Renal pelvis (tissue), 4 donors: ENCODE data around the gene ARPC4. TPM values are rescaled to one million over a fixed set of nuclear protein-coding genes. Genes with fewer than 3 reads are reported as not detected.

Source experiments
- DNase-seq: peaks from one replicate; pipeline ENCODE4 v3.0.0-alpha.2; 2013
- polyA plus RNA-seq, 3 donors: library from polyadenylated mRNA; unstranded; fragments of 120-200 nt; gene quantifications; one replicate each; pipeline ENCODE4 v1.2.1, GENCODE V29; 2013; ENCODE audit not compliant: insufficient read length in 3 of 3

The ARPC4 gene
- polyA plus RNA-seq, 3 donors = 122 to 140 (median 133) TPM

DNA sequence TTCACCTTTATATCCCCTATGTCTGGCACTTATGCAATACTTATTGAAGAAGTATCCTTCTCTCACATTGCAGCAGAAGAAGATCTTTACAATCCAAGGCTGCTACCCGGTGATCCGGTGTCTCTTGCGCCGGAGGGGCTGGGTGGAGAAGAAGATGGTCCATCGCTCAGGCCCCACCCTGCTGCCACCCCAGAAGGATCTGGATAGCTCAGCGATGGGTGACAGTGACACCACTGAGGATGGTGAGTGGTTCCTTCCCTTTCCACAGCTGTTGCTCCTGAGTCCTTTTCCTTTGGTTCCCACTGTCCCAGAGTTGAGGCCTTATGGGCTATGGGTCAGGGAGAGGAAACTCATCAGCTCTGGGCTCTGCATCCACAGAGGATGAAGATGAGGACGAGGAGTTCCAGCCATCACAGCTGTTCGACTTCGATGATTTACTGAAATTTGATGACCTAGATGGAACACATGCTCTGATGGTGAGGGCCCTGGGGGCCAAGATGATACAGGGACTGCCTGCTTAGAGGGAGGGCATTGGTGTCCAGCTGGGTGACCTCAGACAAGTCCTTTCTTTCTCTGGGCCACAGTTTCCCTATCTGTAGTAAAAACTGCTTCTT is 20.1 kb downstream of the ARPC4 start:
- DNase-seq = no peak

DNA sequence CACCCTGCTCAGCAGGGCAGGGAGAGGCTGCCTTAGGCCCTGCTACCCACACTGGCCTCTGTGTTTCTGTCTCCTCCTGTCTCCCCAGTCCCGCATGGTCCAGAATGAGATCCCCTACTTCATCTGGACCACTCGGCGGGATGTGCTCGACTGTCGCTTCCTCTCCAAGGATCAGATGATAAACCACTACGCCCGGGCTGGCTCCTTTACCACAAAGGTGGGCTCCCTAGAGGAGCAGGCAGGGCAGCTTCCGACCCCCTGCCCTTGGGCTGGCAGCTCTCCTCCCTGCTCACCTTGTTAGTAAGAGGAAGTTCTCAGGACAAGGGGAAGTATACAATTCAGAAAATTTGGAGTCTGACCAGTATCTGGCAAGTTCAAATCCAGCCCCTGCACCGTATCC is 23.1 kb downstream of the ARPC4 start:
- DNase-seq = no peak

DNA sequence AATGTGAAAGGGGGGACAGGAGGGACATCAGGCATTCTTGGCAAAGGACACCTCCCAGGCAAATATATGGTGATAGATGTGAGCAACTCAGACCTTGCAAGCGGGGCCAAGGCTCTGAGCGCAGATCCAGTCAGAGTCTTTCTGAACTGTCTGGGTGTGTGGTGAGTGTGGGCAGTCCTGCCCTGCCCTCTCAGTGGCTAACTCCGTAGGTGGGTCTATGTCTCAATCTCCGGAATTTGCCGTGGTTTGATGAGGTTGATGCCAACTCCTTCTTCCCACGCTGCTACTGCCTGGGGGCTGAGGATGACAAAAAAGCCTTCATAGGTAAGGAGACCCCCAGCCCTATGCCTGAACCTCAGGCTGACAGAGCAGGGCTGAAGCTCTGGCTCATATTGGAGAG is 24.6 kb downstream of the ARPC4 start:
- no peak for DNase-seq

DNA sequence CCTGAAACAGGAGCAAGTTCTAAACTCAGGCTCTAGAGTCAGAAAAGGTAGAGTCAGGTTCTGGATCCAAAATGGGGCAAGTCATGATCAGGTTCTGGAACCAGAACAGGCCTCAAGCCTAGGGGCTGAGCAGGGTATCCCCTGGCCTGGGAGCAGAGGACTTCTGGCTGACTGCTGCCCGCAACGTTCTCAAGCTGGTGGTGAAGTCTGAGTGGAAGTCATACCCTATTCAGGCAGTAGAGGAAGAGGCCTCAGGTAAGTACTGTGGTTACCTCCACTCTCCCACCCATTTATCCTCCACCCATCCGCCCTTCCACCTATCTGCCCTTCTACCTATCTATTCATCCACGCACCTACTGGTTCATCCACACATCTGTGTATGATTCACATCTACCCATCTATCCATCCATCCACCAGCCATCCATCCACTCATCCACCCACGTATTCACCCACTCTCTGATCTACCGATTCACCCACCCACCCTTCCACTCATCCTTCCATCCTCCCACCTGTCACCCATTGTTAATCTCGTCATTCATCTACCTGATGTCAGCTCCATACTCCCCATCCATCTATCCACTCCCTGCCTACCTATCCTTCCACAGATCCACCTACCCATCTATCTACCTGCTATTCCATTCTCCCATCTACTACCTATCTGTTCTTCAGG is 25.9 kb downstream of the ARPC4 start:
- DNase-seq = no peak

DNA sequence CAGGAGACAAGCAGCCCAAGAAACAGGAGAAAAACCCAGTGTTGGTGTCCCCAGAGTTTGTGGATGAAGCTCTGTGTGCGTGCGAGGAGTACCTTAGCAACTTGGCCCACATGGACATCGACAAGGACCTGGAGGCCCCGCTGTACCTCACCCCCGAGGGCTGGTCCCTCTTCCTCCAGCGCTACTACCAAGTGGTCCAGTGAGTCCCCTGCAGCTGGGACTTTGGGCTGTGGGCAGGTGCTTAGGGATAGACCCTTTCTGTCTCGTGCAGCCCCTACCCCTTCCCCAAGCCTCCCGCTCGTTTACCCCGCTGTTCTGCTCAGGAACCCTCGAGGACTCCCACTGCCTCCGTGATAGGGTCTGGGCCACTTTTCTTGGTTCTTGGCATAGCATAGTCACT is 27.7 kb downstream of the ARPC4 start:
- DNase-seq = no peak

DNA sequence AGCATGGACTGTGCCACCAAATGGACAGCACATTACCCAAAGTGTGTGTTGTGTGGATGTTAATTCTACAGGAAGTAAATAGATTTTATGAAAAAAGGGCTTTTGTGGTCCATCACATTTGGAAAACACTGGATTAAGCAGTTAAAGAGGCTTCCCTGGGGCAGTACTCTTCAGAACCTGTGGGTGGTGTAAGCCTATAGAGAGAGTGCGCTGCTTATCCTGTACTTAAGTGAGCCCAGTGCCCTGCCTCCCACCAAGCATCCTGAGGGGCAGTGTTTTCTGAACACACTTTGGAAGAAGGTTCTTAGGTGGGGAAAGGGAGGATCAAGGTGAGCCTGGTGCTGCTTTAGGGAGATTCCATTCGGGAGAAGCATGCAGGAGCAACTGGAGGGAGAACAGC is 28.1 kb downstream of the ARPC4 start:
- DNase-seq = no peak

DNA sequence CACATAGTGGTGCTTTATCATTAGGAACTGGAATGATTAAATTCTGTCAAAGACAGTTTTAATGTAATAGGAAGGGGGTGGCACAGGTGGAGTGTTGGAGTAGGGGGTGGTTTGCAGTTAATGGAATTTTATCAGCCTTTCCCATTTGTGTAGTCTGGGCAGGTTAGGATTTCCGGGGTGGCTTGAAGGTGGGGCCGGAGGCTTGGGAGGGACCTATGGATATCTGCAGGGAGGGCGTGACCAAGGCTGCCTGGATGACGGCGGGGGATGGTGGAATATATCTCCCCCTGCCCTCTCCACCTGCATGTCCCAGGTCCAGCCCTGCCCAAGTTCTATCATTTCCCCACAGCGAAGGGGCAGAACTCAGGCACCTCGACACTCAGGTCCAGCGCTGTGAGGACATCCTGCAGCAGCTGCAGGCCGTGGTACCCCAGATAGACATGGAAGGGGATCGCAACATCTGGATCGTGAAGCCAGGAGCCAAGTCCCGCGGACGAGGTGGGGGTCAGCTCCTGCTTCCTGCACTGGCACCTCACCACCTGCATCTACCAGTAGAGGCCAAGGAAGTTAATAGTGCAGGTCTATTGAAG is 32.7 kb downstream of the ARPC4 start:
- DNase-seq = no peak

DNA sequence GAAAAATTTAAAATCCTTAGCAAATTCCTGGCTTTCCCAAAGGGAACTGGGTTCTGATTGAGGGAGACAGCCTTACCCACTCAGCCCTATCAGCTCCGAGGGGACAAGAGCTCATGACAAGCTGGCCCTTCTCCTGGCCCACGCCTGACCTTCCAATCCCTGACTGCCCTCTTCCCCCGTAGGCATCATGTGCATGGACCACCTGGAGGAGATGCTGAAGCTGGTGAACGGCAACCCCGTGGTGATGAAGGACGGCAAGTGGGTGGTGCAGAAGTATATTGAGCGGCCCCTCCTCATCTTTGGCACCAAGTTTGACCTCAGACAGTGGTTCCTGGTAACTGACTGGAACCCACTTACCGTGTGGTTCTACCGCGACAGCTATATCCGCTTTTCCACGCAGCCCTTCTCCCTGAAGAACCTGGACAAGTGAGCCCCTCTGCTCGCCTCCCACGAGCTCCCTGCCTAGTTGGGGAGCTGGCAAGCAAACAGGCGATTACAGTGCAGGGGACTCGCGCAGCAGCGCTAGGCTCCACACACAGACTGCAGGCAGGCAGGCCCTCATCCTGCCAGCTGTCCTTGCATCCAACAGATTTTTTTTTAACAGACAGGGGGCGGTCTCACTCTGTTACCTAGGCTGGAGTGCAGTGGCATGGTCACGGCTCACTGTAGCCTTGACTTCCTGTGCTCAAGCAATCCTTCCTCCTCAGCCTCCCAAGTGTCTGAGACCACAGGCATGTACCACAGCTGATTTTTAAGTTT is 34.1 kb downstream of the ARPC4 start:
- DNase-seq = no peak

DNA sequence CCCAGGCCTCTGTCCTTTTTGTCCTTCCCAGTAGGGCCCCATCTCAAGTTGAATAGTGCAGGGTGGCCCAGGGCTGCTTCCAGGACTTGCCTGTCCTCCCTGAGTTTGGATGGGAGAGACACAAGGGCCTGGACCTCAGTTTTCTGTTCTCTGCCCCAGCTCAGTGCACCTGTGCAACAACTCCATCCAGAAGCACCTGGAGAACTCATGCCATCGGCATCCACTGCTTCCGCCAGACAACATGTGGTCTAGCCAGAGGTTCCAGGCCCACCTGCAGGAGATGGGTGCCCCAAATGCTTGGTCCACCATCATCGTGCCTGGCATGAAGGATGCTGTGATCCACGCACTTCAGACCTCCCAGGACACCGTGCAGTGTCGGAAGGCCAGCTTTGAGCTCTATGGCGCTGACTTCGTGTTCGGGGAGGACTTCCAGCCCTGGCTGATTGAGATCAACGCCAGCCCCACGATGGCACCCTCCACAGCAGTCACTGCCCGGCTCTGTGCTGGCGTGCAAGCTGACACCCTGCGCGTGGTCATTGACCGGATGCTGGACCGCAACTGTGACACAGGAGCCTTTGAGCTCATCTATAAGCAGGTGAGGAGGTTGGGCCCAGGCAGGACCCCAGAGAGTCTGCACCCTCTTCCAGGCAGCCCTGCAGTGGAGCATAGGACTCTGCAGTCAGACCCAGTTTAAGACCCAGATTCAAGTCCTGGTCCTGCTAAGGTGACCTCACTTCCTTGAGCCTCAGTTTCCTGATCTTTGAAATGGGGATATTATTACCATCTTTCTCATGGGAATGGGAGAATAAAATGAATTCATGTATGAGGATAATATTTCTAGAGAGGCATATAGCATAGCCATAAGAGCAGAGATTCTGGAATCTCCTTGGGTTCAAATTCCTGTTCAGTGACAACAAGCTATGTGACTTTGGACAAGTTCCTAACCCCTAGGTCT is 36.2 kb downstream of the ARPC4 start:
- no peak for DNase-seq

DNA sequence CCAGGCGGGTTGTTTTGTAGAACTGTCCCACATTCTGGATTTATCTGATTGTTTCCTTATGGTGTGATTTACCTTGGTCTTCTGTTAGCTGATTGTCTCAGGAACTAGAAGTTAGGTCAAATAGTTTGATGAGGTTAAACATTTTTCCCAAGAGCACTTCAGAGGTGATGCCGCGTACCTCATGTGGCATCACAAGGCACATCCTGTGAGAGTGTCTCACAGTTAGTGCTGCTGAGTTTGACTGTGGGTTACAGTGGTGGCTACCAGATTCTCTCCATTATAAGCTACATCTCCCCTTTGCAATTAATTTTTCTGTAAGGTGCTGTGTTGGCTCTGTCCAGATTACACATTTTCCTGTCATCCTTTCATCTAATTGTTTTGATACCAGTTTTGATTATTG is 38.4 kb downstream of the ARPC4 start:
- no peak for DNase-seq

DNA sequence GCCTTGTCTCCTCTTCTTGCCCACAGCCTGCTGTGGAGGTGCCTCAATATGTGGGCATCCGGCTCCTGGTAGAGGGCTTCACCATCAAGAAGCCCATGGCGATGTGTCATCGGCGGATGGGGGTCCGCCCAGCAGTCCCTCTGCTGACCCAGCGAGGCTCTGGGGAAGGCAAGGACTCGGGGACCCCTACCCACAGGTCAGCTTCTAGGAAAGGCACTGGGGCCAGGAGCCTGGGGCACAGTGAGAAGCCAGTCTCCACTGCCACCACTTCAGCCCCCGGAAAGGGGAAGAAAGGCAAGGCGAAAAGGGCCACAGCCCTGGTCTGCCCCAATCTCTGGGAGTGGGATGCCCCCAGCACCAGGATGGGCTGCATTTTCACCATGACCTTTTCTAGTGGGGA is 40.2 kb downstream of the ARPC4 start:
- DNase-seq = no peak

DNA sequence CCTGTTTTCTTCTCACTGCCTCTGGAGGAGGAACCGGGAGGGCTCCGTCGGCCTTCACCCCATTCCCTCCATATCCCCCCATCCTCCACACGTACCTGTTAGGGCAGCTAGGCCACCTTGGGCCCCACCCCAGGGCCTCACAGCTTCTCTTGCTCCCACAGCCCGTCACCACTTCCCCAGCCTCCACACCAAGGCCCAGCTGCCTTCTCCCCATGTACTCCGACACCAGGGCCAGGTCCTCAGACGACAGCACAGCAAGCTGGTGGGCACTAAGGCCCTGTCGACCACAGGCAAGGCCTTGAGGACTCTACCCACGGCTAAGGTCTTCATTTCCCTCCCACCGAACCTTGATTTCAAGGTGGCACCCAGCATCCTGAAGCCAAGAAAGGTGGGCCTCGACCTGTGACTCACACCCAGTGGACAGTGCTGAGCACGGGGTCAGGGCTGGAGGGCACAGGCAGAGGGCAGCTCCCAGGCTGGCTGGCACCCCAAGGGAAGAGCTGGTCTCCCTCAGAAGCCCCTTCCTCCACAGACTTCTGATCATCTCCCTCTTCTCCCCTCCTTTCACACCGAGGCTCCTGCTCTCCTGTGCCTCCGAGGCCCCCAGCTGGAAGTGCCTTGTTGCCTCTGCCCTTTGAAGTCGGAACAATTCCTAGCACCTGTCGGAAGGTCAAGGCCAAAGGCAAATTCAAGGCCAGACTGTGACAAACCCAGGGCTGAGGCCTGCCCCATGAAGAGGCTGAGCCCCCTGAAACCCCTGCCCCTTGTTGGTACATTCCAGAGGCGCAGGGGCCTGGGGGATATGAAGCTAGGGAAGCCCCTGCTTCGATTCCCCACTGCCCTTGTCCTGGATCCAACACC is 41.9 kb downstream of the ARPC4 start:
- no peak for DNase-seq

DNA sequence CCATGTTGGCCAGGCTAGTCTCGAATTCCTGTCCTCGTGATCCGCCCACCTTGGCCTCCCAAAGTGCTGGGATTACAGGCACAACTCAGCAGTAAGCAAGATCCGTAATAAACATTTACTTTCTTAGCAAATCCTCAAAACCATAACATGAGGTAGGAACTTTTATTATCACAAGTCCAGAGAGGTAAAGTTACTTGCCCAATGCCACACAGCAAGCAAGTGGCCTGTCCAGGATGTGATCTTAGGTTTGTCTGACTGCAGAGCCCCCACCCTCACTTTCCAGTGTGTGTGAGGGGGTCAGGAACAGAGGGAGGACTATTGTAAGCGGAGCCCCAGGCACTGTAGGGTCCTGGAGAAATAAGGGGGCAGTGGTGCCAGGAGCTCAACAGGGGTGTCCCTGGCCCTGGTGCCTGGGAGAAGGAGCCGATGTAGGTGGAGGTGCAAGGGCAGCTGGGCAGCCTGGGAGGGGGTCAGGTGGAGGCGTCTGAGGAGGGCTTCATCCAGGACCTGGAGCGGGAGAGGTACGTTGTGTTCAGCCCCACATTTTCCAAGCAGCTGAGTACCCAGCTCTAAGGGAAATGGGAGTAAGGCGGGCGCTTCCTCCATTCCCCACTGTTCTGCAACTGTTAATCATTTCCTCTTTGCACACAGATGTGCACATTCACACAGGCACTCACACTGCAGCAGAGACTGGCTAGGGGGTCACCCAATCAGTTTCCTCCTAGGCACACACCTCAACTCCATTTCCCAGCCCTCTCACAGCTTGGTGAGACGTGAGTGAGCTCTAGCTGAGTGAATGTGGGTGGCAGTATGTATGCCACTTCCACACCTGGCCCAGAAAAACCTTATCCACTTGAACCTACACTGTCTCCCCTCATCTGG is 45.1 kb downstream of the ARPC4 start:
- no peak for DNase-seq

DNA sequence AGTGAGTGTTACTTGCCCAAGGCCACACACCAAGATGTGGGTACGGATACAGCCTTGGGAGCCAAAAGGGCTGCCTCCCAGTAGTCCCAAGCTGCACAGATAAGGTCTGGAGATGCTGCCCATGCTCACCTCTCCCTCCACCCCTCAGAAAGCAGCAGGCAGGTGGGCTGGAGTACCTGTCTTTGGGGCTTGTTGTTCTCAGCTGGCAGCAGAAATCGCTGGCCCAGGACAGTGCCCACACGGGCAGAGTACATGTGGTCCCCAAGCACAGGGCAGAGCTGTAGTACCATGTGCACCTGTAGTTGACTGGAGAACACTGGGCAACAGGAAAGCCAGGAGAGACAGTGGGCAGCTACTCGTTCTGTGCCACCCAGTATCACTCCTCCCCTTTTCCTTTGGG is 46.0 kb downstream of the ARPC4 start:
- no peak for DNase-seq

DNA sequence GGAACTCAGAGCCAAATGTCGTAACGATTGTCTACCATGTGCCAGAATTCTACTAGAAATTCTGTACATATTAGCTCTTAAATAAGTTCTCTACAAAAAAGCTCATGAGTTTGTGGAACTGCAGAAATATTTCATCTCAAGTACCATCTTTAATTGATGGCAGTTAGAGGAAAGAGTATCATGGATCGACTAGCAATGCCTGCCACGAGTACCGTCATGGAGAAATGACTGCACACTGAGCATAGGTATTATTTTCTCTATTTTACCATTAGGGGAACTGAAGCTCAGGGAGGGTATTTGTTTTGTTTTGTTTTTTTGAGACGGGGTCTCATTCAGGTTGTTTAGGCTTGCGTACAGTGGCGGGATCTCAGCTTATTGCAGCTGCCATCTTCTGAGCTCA is 48.1 kb downstream of the ARPC4 start:
- no peak for DNase-seq

DNA sequence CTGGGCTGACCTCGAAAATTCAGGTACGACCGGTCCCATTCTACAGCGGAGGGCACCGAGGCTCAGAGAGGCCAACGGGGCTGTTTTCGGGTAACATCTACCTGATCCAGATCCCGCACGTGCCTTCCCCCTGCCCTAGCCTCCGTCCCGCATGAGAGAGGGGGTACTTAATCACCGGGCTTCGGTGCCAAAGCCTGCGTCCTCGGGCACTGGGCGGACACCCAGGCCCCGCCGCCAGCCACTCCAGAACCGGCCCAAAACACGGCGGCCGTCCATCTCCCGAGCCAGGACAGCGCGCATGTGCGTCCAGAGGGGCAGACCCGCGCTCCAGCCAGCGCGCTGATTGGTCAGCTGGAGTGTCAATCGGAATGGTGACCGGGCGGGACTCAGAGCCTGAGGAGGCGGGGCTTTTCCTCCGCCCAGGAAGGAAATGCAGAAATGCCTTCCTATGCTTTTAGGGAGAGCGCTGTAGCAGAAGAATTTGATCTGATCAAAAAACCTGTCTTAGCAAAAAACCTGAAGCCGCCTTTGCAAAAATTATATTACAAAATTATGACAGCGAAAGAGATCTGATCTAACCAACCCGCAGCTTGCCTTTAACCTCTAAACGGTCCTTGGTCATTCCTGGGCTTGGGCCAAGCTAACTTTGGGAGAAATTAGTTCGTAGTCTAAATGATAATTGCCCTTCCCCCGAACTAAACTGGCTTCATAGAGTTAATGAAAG is 51.0 kb downstream of the ARPC4 start, which contains the start of gene RPUSD3:
Gene RPUSD3 (minus strand): TSS at position 294 of the 724 bp plus-strand sequence. CDS start 18 bp downstream, at position 276.
- peak; percentile 95 for DNase-seq

DNA sequence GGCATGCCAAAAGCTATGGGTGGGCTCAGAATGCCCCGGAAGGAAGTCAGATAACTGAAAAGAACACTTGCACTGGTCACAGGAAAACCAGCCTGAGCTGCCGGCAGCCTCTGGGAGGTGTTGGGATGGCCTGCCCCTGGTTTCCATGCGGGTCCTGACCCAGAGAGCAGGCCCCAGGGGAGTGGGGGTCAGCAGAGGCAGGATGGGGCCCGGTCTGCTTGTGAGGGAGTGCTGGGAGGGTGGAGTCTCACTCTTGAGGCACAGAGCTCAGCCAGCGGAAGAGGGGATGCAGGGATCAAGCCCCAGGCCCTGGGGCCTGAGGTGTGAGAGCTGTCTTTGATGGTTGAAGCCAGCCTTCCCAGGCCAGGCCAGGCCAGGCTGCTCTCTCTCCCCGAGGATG is 53.3 kb downstream of the ARPC4 start:
- DNase-seq = no peak

DNA sequence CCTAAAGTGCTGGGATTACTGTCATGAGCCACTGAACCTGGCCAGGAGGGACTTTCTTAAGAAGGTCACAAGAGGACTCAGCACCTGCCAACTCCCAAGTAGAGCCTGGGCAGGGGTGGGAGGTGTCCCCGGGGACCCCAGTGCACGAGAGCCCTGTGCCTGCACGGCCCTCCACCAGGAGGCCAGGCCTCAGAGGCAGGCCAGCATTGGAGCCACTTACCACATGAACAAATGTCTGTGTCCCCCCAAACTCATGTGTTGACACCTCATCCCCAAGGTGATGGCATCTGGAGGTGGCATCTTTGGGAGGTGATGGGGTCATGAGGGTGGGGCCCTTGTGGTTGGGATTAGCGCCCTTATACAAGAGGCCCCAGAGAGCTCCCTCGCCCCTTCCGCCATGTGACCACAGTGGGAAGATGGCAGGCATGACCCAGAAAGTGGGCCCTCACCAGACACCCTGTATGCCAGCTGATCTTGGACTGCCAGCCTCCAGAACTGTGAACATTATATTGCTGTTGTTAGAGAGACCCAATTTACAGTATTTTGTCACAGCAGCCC is 54.1 kb downstream of the ARPC4 start:
- DNase-seq = no peak
